ENCODE results near the gene RGS3.

- TF ChIP-seq CTCF (IDR thresholded peaks at IDR 0.05; ENCODE audit: insufficient read depth, low read length): no peak
- TF ChIP-seq POLR2AphosphoS5 (IDR thresholded peaks at IDR 0.05; ENCODE audit: low read depth): no peak
Measured at GRCh38 chr9:113523421-113524141, 60.1 kb downstream of the RGS3 start.
